IMR-90 (cell line): ENCODE results near the gene CD101. TPM values are rescaled to one million over a fixed set of nuclear protein-coding genes. Genes with fewer than 3 reads are reported as not detected.

Experiments
- ATAC-seq: fragments of 200-7000 bp; cut with Tn5 transposase; 2 replicates; pipeline ENCODE4 v1.9.1; 2020; ENCODE audit warnings: low read depth, mild to moderate bottlenecking, moderate library complexity
- BruUV-seq: library from RNA; stranded (reverse); fragments of 400-500 nt; replicated peaks from 2 replicates; lab custom pipeline; 2021; lab: Mats Ljungman, UMichigan
- CTCF ChIA-PET: fragments of 300-600 bp; formaldehyde crosslinking; extraction: SDS; loops from one replicate; lab custom pipeline; 2021; ENCODE audit warnings: antibody characterized with exemption; lab: Yijun Ruan, JAX
- POLR2A ChIA-PET: fragments of 300-600 bp; sonication (Branson Sonifier 250); formaldehyde crosslinking; loops from one replicate; lab custom pipeline; 2022; ENCODE audit warnings: antibody characterized with exemption; ENCODE audit not compliant: unreplicated experiment; lab: Charles Lee
- DNase-seq: peaks from one replicate; pipeline ENCODE4 v3.0.0; 2013
- H2AFZ ChIP-seq: replicated peaks from 2 replicates; pipeline ENCODE3; 2013; ENCODE audit warnings: low read length, mild to moderate bottlenecking; ENCODE audit not compliant: poor library complexity
- H2AK5ac ChIP-seq: 2 replicates; pipeline ENCODE4 v1.6.1; 2013; ENCODE audit warnings: low read depth, low read length, inconsistent platforms
- H2AK9ac ChIP-seq: replicated peaks from 2 replicates; pipeline ENCODE3; 2013; ENCODE audit warnings: mild to moderate bottlenecking, low read depth, low read length, moderate library complexity; ENCODE audit not compliant: poor library complexity
- H2BK120ac ChIP-seq: 2 replicates; pipeline ENCODE4 v1.6.1; 2013; ENCODE audit warnings: low read depth, low read length, inconsistent platforms
- H2BK15ac ChIP-seq: 3 replicates; pipeline ENCODE4 v1.6.1; 2013; ENCODE audit warnings: low read depth, low read length, inconsistent platforms
- H2BK20ac ChIP-seq: 2 replicates; pipeline ENCODE4 v1.6.1; 2013; ENCODE audit warnings: low read depth, mild to moderate bottlenecking, inconsistent platforms, low read length, moderate library complexity
- H2BK5ac ChIP-seq: 2 replicates; pipeline ENCODE4 v1.6.1; 2013; ENCODE audit warnings: mild to moderate bottlenecking, low read depth, low read length, inconsistent platforms; ENCODE audit not compliant: poor library complexity, severe bottlenecking
- H3K14ac ChIP-seq: replicated peaks from 2 replicates; pipeline ENCODE4 v1.6.1; 2013; ENCODE audit warnings: low read depth, low read length, inconsistent platforms
- H3K18ac ChIP-seq: 2 replicates; pipeline ENCODE4 v1.6.1; 2013; ENCODE audit warnings: low read depth, low read length, control low read depth
- H3K23ac ChIP-seq: 2 replicates; pipeline ENCODE4 v1.6.1; 2013; ENCODE audit warnings: low read depth, low read length, inconsistent platforms
- H3K27ac ChIP-seq: 2 replicates; pipeline ENCODE4 v1.5.1; 2013; ENCODE audit warnings: mild to moderate bottlenecking, control low read depth, low read length; ENCODE audit not compliant: insufficient read depth
- H3K27me3 ChIP-seq: 2 replicates; pipeline ENCODE4 v1.6.1; 2013; ENCODE audit warnings: low read length; ENCODE audit not compliant: control insufficient read depth, insufficient read depth
- H3K36me3 ChIP-seq: 2 replicates; pipeline ENCODE4 v1.6.1; 2013; ENCODE audit warnings: low read length, mixed read lengths; ENCODE audit not compliant: control insufficient read depth, insufficient read depth
- H3K4ac ChIP-seq: 2 replicates; pipeline ENCODE4 v1.6.1; 2013; ENCODE audit warnings: low read depth, low read length, inconsistent platforms
- H3K4me1 ChIP-seq: 2 replicates; pipeline ENCODE4 v1.6.1; 2013; ENCODE audit warnings: low read length, mixed read lengths; ENCODE audit not compliant: control insufficient read depth, insufficient read depth
- H3K4me2 ChIP-seq: 2 replicates; pipeline ENCODE4 v1.6.1; 2013; ENCODE audit warnings: low read depth, mild to moderate bottlenecking, control low read depth, low read length, moderate library complexity
- H3K4me3 ChIP-seq: 2 replicates; pipeline ENCODE4 v1.5.1; 2013; ENCODE audit warnings: low read depth, mild to moderate bottlenecking, control low read depth, low read length, moderate library complexity; ENCODE audit not compliant: insufficient read depth
- H3K56ac ChIP-seq: 2 replicates; pipeline ENCODE4 v1.6.1; 2013; ENCODE audit warnings: low read length, inconsistent platforms; ENCODE audit not compliant: insufficient read depth; ENCODE audit errors: extremely low read depth
- H3K79me1 ChIP-seq, 2 experiments: 2 replicates each; pipeline ENCODE4 v1.6.1; 2013; ENCODE audit warnings: low read length in 2 of 2, inconsistent platforms in 1 of 2, low read depth in 1 of 2
- H3K9ac ChIP-seq: 2 replicates; pipeline ENCODE4 v1.6.1; 2013; ENCODE audit warnings: low read depth, low read length, control low read depth
- H3K9me1 ChIP-seq: 2 replicates; pipeline ENCODE4 v1.6.1; 2013; ENCODE audit warnings: low read length, inconsistent platforms; ENCODE audit not compliant: insufficient read depth
- H3K9me3 ChIP-seq: 2 replicates; pipeline ENCODE4 v1.6.1; 2013; ENCODE audit warnings: low read length; ENCODE audit not compliant: control insufficient read depth, insufficient read depth
- H4K20me1 ChIP-seq: 2 replicates; pipeline ENCODE4 v1.6.1; 2013; ENCODE audit warnings: low read length, inconsistent platforms; ENCODE audit not compliant: insufficient read depth
- H4K5ac ChIP-seq: 2 replicates; pipeline ENCODE4 v1.6.1; 2013; ENCODE audit warnings: mild to moderate bottlenecking, low read depth, low read length, control low read depth
- H4K8ac ChIP-seq, 2 experiments: 2 replicates each; pipeline ENCODE4 v1.6.1; 2013; ENCODE audit warnings: low read depth in 2 of 2, low read length in 2 of 2, control low read depth in 1 of 2, inconsistent platforms in 1 of 2
- H4K91ac ChIP-seq: 2 replicates; pipeline ENCODE4 v1.6.1; 2013; ENCODE audit warnings: low read depth, low read length, inconsistent platforms; ENCODE audit not compliant: insufficient read depth
- BHLHE40 ChIP-seq: fragments of 150-350 bp; IDR thresholded peaks from 2 replicates; pipeline ENCODE4 v1.6.1; 2016; ENCODE audit warnings: mild to moderate bottlenecking, low read depth, low read length
- CEBPB ChIP-seq: IDR thresholded peaks from 2 replicates; pipeline ENCODE4 v1.6.1; 2012; ENCODE audit warnings: low read depth, low read length, improper control_type of control experiment
- CHD1 ChIP-seq: IDR thresholded peaks from 2 replicates; pipeline ENCODE4 v1.6.1; 2012; ENCODE audit warnings: low read depth, low read length, improper control_type of control experiment
- CTCF ChIP-seq: conservative IDR thresholded peaks from 2 replicates; pipeline ENCODE4 v1.5.1; 2012; ENCODE audit warnings: mild to moderate bottlenecking, low read depth, low read length, improper control_type of control experiment
- FOS ChIP-seq: fragments of 150-350 bp; IDR thresholded peaks from 2 replicates; pipeline ENCODE4 v1.6.1; 2016; ENCODE audit warnings: low read depth, low read length
- MAFK ChIP-seq: IDR thresholded peaks from 2 replicates; pipeline ENCODE4 v1.6.1; 2012; ENCODE audit warnings: low read depth, low read length, improper control_type of control experiment
- MAZ ChIP-seq: IDR thresholded peaks from 2 replicates; pipeline ENCODE4 v1.6.1; 2012; ENCODE audit warnings: low read depth, mild to moderate bottlenecking, low read length, improper control_type of control experiment, moderate library complexity, borderline replicate concordance
- MXI1 ChIP-seq: IDR thresholded peaks from 2 replicates; pipeline ENCODE4 v1.6.1; 2012; ENCODE audit warnings: low read depth, mild to moderate bottlenecking, low read length, moderate library complexity, borderline replicate concordance
- NFE2L2 ChIP-seq: fragments of 150-350 bp; IDR thresholded peaks from 2 replicates; pipeline ENCODE4 v1.6.1; 2016; ENCODE audit warnings: low read depth, mild to moderate bottlenecking, low read length
- POLR2A ChIP-seq: IDR thresholded peaks from 2 replicates; pipeline ENCODE4 v1.6.1; 2012; ENCODE audit warnings: mild to moderate bottlenecking, low read depth, low read length
- RAD21 ChIP-seq: IDR thresholded peaks from 2 replicates; pipeline ENCODE4 v1.6.1; 2012; ENCODE audit warnings: low read length, improper control_type of control experiment
- RCOR1 ChIP-seq: IDR thresholded peaks from 2 replicates; pipeline ENCODE4 v1.6.1; 2012; ENCODE audit warnings: mild to moderate bottlenecking, low read length, improper control_type of control experiment; ENCODE audit not compliant: insufficient replicate concordance
- SMC3 ChIP-seq: fragments of 150-350 bp; IDR thresholded peaks from 2 replicates; pipeline ENCODE4 v1.6.1; 2016; ENCODE audit warnings: low read depth, mild to moderate bottlenecking, antibody characterized with exemption, low read length, moderate library complexity
- USF2 ChIP-seq: fragments of 150-350 bp; IDR thresholded peaks from 2 replicates; pipeline ENCODE4 v1.6.1; 2017; ENCODE audit warnings: mild to moderate bottlenecking, antibody characterized with exemption, low read length, low read depth
- WGBS, 2 experiments: methylation state at CpG; one replicate each; pipeline versions ENCODE4 v1.1.5 to v1.1.7; 2013; ENCODE audit warnings: missing lambda C conversion rate in 2 of 2; ENCODE audit not compliant: insufficient read length in 1 of 2; ENCODE audit errors: extremely low coverage in 2 of 2; 5-methylcytosine and 5-hydroxymethylcytosine counted together
- dilution Hi-C: fragments of 300-500 bp; cut with HindIII; formaldehyde crosslinking; loops from one replicate; pipeline ENCODE4 v1.14.3; 2018; ENCODE audit warnings: low sequenced_read_pairs; ENCODE audit not compliant: unreplicated experiment
- in situ Hi-C: fragments of 300-500 bp; cut with MboI; formaldehyde crosslinking; loops from 3 replicates; pipeline ENCODE4 v1.14.3; 2019; ENCODE audit warnings: low sequenced_read_pairs, inconsistent platforms, mixed read lengths
- intact Hi-C: fragments of 100-400 bp; cut with micrococcal nuclease; formaldehyde crosslinking; loops from 2 replicates; pipeline ENCODE4 v1.10.0; 2022
- polyA plus RNA-seq, 3 experiments: library from polyadenylated mRNA; depleted of rRNA; stranded (reverse); fragments of >200 nt; gene quantifications; 2 replicates each; pipeline ENCODE4 v1.2.3, GENCODE V29; 2012; ENCODE audit warnings: low replicate concordance in 1 of 3
- total RNA-seq: library from RNA; depleted of rRNA; stranded (reverse); fragments of >200 nt; gene quantifications from 2 replicates; pipeline ENCODE4 v1.2.3, GENCODE V29; 2012

The CD101 gene
- total and polyA plus RNA-seq, 2 of the 4 experiments (the other 2 are of a cell fraction) = not detected

- intact Hi-C loops = no loop called here
- Histone ChIP-seq H2BK20ac (no peak overlapping the region), H2AFZ (no peak overlapping the region), H3K23ac (no peak overlapping the region), H4K91ac (no peak overlapping the region), H3K14ac (no peak overlapping the region), H3K9me3 (no peaks in the 10 kb centered on the region), H3K36me3 (no peaks in the 10 kb centered on the region), H2BK5ac (no peak overlapping the region), H2AK5ac (no peak overlapping the region), H3K4me2 (no peak overlapping the region), H3K56ac (no peak overlapping the region), H3K27ac (no peak overlapping the region), H3K79me1 (no peaks in the 10 kb centered on the region), H4K5ac (no peak overlapping the region), H3K9me1 (no peaks in the 10 kb centered on the region), H4K8ac (no peak overlapping the region), H3K18ac (no peak overlapping the region), H2AK9ac (no peak overlapping the region), H3K4me3 (no peak overlapping the region), H2BK15ac (no peak overlapping the region), H3K4me1 (no peaks in the 10 kb centered on the region), H2BK120ac (no peak overlapping the region), H3K27me3 (no peaks in the 10 kb centered on the region), H4K20me1 (no peaks in the 10 kb centered on the region), H3K4ac (no peak overlapping the region), H3K9ac (no peak overlapping the region)
- TF ChIP-seq MAZ (no peak), MXI1 (no peak), RCOR1 (no peak), CEBPB (no peak), NFE2L2 (no peak), SMC3 (no peak), RAD21 (no peak), USF2 (no peak), CHD1 (no peak), FOS (no peak), BHLHE40 (no peak), POLR2A (no peak), MAFK (no peak), CTCF (no peak)
- DNase-seq (no peak), ATAC-seq (no peak)
- POLR2A ChIA-PET = no interaction called here
- in situ Hi-C loops = no loop called here
- dilution Hi-C loops = no loop called here
- WGBS, 2 experiments = no CpG with 5 or more reads among the region's 4 CpGs
- CTCF ChIA-PET = no interaction called here
- BruUV-seq = no TSS peak
Measured at GRCh38 chr1:116971258-116971860, 30.2 kb upstream of the CD101 start.
